ENCODE results near the gene CEMIP2. TPM values are rescaled to one million over a fixed set of nuclear protein-coding genes. Genes with fewer than 3 reads are reported as not detected.

The CEMIP2 gene
- total RNA-seq, 1 experiment from 2014 or later: 16.0 TPM

- intact Hi-C loops (cut with micrococcal nuclease): loop anchor here (5.0 kb wide), 1 partner anchor 478 kb away; no protein-coding TSS in a partner anchor
- DNase-seq (no peak), ATAC-seq (no peak)
- Histone ChIP-seq H3F3A (ENCODE audit: low read length, unreplicated experiment) (peaks cover 12% of the 10 kb centered on the region), H3K4me1 (ENCODE audit: insufficient read depth, low read length) (peaks cover 61% of the 10 kb centered on the region), H4K20me1 (ENCODE audit: low read length) (peaks cover 32% of the 10 kb centered on the region), H3K4me2 (ENCODE audit: low read length) (peak overlapping the region; percentile 97; the same call in 1 of the 2 replicates), H3K4me3 (ENCODE audit: low read length) (peak overlapping the region; percentile 24; the same call in 1 of the 2 replicates), H3K9ac (ENCODE audit: low read length) (no peak overlapping the region), H3K36me3 (ENCODE audit: low read depth, low read length) (no peaks in the 10 kb centered on the region), H3K27ac (ENCODE audit: low read length) (no peak overlapping the region), H3K27me3 (ENCODE audit: low read length) (no peaks in the 10 kb centered on the region), H3K9me3 (ENCODE audit: low read length) (no peaks in the 10 kb centered on the region), H3K9me2 (replicated peaks; ENCODE audit: low read length) (no peaks in the 10 kb centered on the region), H2AFZ (ENCODE audit: low read length) (no peak overlapping the region), H3K79me2 (ENCODE audit: low read length) (peaks cover 79% of the 10 kb centered on the region)
- ChIA-PET CTCF (no interaction called here), POLR2A (ENCODE audit: unreplicated experiment) (no interaction called here)
- no TSS peak for BruUV-seq (replicated peaks)
- no peak for TF ChIP-seq CTCF (conservative IDR thresholded peaks at IDR 0.05; ENCODE audit: low read depth, low read length)
- TF ChIP-seq EZH2 (IDR thresholded peaks at IDR 0.05; ENCODE audit: low read length, unreplicated experiment): no peak
- TF ChIP-seq EZH2phosphoT487 (IDR thresholded peaks at IDR 0.05; ENCODE audit: borderline replicate concordance, low read length): no peak
These were observed 3.4 kb downstream of the CEMIP2 start for GRCh38 chr9:71764891-71765290.

DNA sequence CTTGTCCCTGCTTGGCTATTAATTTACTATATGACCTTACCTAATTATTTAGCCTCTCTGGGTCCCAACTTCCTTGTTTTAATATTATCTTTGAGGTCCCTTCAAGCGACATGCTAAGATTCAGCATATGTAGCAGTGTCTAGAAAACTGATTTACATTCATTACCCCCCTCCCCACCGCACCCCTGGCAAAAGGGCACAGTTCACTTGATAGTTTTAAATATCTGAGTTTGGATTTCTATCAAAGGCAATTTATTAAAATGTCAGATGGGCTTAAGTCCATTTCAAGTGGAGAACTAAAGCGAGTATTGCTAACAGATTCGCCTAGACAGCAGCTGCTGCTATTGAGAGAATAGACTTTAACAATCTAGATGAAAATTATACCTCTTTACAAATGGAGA is 3.9 kb downstream of the CEMIP2 start:
- H4K20me1 ChIP-seq (ENCODE audit: low read length): peaks cover 32% of the 10 kb centered on the region
- H3K4me1 ChIP-seq (ENCODE audit: insufficient read depth, low read length): peaks cover 61% of the 10 kb centered on the region
- H3K9me2 ChIP-seq (replicated peaks; ENCODE audit: low read length): no peaks in the 10 kb centered on the region
- CTCF ChIA-PET: no interaction called here
- 0 out of 2 replicates have a peak overlapping the region, but pooled peaks have one; percentile 66 for H3K27ac ChIP-seq (ENCODE audit: low read length)
- H3K9me3 ChIP-seq (ENCODE audit: low read length): no peaks in the 10 kb centered on the region
- H3K27me3 ChIP-seq (ENCODE audit: low read length): no peaks in the 10 kb centered on the region
- H2AFZ ChIP-seq (ENCODE audit: low read length): no peak overlapping the region
- intact Hi-C loops (cut with micrococcal nuclease): no loop called here
- DNase-seq (no peak), ATAC-seq (no peak)
- peaks cover 12% of the 10 kb centered on the region for H3F3A ChIP-seq (ENCODE audit: low read length, unreplicated experiment)
- peak overlapping the region; percentile 97 for H3K4me2 ChIP-seq (ENCODE audit: low read length)
- H3K4me3 ChIP-seq (ENCODE audit: low read length): 0 out of 2 replicates have a peak overlapping the region, but pooled peaks have one; percentile 4
- POLR2A ChIA-PET (ENCODE audit: unreplicated experiment): no interaction called here
- H3K79me2 ChIP-seq (ENCODE audit: low read length): peaks cover 80% of the 10 kb centered on the region
- no peak overlapping the region for H3K9ac ChIP-seq (ENCODE audit: low read length)
- no peaks in the 10 kb centered on the region for H3K36me3 ChIP-seq (ENCODE audit: low read depth, low read length)
- BruUV-seq (replicated peaks): no TSS peak
- TF ChIP-seq EZH2phosphoT487 (IDR thresholded peaks at IDR 0.05; ENCODE audit: borderline replicate concordance, low read length): no peak
- TF ChIP-seq EZH2 (IDR thresholded peaks at IDR 0.05; ENCODE audit: low read length, unreplicated experiment): no peak

GRCh38 chr9:71763832-71764231 is 4.5 kb downstream of the CEMIP2 start:
- Histone ChIP-seq H4K20me1 (ENCODE audit: low read length) (peaks cover 37% of the 10 kb centered on the region), H2AFZ (ENCODE audit: low read length) (no peak overlapping the region), H3K4me2 (ENCODE audit: low read length) (peak overlapping the region; percentile 97), H3K9ac (ENCODE audit: low read length) (no peak overlapping the region), H3K36me3 (ENCODE audit: low read depth, low read length) (no peaks in the 10 kb centered on the region), H3K27ac (ENCODE audit: low read length) (peak overlapping the region; percentile 66), H3K27me3 (ENCODE audit: low read length) (no peaks in the 10 kb centered on the region), H3K4me3 (ENCODE audit: low read length) (peak overlapping the region; percentile 4), H3K79me2 (ENCODE audit: low read length) (peaks cover 86% of the 10 kb centered on the region), H3K4me1 (ENCODE audit: insufficient read depth, low read length) (peaks cover 67% of the 10 kb centered on the region), H3F3A (ENCODE audit: low read length, unreplicated experiment) (peaks cover 12% of the 10 kb centered on the region), H3K9me3 (ENCODE audit: low read length) (no peaks in the 10 kb centered on the region), H3K9me2 (replicated peaks; ENCODE audit: low read length) (no peaks in the 10 kb centered on the region)
- BruUV-seq (replicated peaks): no TSS peak
- POLR2A ChIA-PET (ENCODE audit: unreplicated experiment): no interaction called here
- ATAC-seq: peak; percentile 37
- DNase-seq: peak; percentile 42
- TF ChIP-seq CTCF (conservative IDR thresholded peaks at IDR 0.05; ENCODE audit: low read depth, low read length) (no peak), EZH2phosphoT487 (IDR thresholded peaks at IDR 0.05; ENCODE audit: borderline replicate concordance, low read length) (no peak)
- CTCF ChIA-PET: no interaction called here
- intact Hi-C loops (cut with micrococcal nuclease): no loop called here
